ENCODE data around the gene EPHA6. TPM values are rescaled to one million over a fixed set of nuclear protein-coding genes. Genes with fewer than 3 reads are reported as not detected.

Gene EPHA6
- total RNA-seq, 1 donor from 2014 or later: 16.5 TPM

DNA sequence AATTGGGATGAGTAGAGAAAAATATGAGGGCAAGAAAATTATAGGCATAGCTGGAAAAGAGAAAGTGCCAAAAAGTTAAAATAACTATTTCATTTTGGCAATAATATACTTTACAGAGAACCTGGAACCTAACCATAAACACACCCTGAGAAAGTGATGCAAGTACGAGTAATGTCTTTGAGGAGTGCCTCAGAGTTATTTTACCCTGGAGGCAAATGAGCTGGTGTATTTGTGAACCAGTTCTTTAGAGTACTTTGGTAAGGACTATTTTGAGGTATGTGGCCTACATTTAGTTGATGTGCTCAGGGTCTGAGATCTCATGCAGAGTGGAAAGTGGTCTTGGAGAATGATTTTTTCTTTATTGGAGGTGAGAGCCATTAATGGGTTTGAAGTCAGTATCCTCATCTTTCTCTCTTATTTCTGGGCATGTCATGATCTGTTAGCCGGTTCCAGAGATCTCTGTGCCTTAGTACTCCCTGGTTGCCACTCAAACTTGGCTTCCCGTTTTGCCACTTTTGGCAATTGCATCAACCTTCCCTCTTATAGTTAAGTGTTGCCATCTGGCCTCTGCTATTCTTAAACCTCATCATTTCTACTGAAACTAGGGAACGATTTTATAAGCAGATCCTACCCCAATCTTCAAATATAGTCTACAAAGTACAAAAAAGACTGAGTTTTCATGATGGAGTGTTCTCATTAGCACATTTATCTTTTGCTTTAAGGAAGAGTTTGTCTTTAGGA lies 145.7 kb downstream of the EPHA6 start:
- Mint-ChIP-seq H3K27me3 (no peaks in the 10 kb centered on the region), H3K9me3 (ENCODE audit: low read depth) (no peaks in the 10 kb centered on the region), H3K36me3 (ENCODE audit: insufficient read depth) (no peaks in the 10 kb centered on the region), H3K4me3 (ENCODE audit: low read depth) (no peak overlapping the region), H3K27ac (no peak overlapping the region), H3K4me1 (ENCODE audit: low read depth) (peaks cover 13% of the 10 kb centered on the region)
- DNase-seq (ENCODE audit: low spot score, unreplicated experiment): no peak
- TF ChIP-seq, protein P1, sequence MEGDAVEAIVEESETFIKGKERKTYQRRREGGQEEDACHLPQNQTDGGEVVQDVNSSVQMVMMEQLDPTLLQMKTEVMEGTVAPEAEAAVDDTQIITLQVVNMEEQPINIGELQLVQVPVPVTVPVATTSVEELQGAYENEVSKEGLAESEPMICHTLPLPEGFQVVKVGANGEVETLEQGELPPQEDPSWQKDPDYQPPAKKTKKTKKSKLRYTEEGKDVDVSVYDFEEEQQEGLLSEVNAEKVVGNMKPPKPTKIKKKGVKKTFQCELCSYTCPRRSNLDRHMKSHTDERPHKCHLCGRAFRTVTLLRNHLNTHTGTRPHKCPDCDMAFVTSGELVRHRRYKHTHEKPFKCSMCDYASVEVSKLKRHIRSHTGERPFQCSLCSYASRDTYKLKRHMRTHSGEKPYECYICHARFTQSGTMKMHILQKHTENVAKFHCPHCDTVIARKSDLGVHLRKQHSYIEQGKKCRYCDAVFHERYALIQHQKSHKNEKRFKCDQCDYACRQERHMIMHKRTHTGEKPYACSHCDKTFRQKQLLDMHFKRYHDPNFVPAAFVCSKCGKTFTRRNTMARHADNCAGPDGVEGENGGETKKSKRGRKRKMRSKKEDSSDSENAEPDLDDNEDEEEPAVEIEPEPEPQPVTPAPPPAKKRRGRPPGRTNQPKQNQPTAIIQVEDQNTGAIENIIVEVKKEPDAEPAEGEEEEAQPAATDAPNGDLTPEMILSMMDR (IDR thresholded peaks at IDR 0.05; ENCODE audit: unreplicated experiment): no peak

DNA sequence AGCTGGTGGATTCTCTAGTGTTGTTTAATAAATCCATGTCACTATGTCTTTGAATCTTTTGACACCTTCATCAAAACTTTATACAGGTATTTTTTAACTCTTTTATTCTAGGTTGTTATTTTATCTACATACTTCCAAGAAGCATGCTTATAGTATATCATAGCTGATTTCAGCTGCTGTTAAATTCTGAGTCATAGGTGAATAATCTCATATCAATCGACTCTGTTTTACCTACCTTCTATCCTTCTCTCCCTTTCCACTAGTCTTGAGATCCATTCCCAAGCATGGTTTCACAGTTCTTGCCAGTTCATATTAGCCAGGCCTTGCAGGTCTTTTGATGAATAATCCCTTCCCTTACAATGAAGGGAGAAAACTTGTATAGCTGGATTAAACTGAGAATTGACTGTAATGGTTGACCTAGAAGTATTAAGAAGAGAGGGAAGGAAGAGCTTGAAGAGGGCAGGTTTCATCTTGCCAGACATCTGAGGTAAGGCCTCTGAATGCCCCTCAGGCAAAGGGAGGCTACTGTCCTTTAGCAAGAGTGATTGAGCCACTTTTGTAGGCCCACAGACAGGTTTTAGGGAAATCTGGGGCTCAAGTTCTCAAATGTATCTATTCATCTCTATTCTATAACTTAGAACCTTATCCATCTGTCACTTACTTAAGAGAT lies 146.4 kb downstream of the EPHA6 start:
- Mint-ChIP-seq H3K36me3 (ENCODE audit: insufficient read depth) (no peaks in the 10 kb centered on the region), H3K27ac (no peak overlapping the region), H3K27me3 (no peaks in the 10 kb centered on the region), H3K4me1 (ENCODE audit: low read depth) (peaks cover 13% of the 10 kb centered on the region), H3K4me3 (ENCODE audit: low read depth) (no peak overlapping the region), H3K9me3 (ENCODE audit: low read depth) (no peaks in the 10 kb centered on the region)
- DNase-seq (ENCODE audit: low spot score, unreplicated experiment): no peak
- TF ChIP-seq, protein P1 (IDR thresholded peaks at IDR 0.05; ENCODE audit: unreplicated experiment): no peak

GRCh38 chr3:96961576-96961975 lies 147.2 kb downstream of the EPHA6 start:
- H3K27me3 Mint-ChIP-seq: no peaks in the 10 kb centered on the region
- TF ChIP-seq, protein P1 (IDR thresholded peaks at IDR 0.05; ENCODE audit: unreplicated experiment): no peak
- no peaks in the 10 kb centered on the region for H3K9me3 Mint-ChIP-seq (ENCODE audit: low read depth)
- H3K4me3 Mint-ChIP-seq (ENCODE audit: low read depth): no peak overlapping the region
- no peaks in the 10 kb centered on the region for H3K36me3 Mint-ChIP-seq (ENCODE audit: insufficient read depth)
- DNase-seq (ENCODE audit: low spot score, unreplicated experiment): no peak
- peaks cover 13% of the 10 kb centered on the region for H3K4me1 Mint-ChIP-seq (ENCODE audit: low read depth)
- no peak overlapping the region for H3K27ac Mint-ChIP-seq

DNA sequence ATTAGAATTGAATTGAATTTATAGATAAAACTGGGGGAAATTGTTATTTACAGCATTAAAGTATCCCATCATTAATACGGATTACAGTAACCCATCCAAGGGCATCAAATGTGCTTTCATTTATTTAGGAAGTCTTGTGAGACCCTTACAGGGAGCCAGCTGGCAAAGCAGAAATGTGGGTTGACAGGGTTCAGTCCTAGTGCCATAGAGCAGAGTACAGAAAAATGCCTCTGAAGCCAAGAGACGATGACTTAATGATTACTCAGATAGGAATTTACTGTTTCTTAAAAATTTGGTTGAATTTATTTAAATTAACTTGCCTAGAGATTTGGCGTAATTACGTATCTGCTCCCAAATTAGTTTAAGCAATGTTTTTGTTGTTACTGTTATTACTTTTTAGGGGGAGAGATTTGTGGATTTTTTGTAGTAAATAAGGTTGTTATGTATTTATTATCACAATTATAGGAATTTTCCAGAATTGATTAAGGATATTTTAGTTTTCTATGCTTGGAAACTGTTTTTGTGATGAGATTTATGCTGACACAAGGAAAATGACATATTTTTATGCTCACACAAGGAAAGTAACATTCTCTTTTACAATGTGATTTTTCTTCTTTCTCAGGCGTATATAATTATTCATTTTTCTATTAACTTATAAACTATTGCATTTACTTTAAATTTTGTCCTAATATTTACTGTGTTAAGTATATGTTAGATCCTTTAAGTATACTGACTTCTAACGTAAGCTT lies 152.0 kb downstream of the EPHA6 start:
- Mint-ChIP-seq H3K36me3 (ENCODE audit: insufficient read depth) (no peaks in the 10 kb centered on the region), H3K4me3 (ENCODE audit: low read depth) (no peak overlapping the region), H3K9me3 (ENCODE audit: low read depth) (no peaks in the 10 kb centered on the region), H3K27ac (peak overlapping the region; percentile 27), H3K27me3 (no peaks in the 10 kb centered on the region), H3K4me1 (ENCODE audit: low read depth) (peaks cover 16% of the 10 kb centered on the region)
- no peak for DNase-seq (ENCODE audit: low spot score, unreplicated experiment)
- TF ChIP-seq, protein P1 (IDR thresholded peaks at IDR 0.05; ENCODE audit: unreplicated experiment): no peak

DNA sequence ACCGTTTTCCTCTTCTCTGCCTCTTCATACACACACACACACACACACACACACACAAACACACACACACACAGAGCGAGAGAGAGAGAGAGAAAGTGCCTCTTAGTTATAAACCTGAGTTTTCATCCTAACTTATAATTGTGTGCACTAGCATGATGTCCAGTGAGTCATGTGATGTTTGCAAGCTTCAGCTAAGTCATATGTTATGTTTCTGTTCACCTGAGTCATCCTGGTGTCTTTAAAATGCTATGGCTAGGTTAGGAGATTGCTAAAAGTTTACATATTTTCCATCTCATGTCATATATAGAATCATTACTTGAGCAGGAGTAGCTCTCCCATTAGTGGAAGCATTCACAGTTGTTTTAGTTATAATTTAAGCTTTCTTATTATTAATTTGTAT lies 155.8 kb downstream of the EPHA6 start:
- H3K27ac Mint-ChIP-seq: no peak overlapping the region
- TF ChIP-seq, protein P1 (IDR thresholded peaks at IDR 0.05; ENCODE audit: unreplicated experiment): no peak

More for the DNA sequence above, 155.8 kb downstream of the EPHA6 start:
- DNase-seq (ENCODE audit: low spot score, unreplicated experiment): no peak
- no peaks in the 10 kb centered on the region for H3K27me3 Mint-ChIP-seq
- H3K4me3 Mint-ChIP-seq (ENCODE audit: low read depth): no peak overlapping the region
- no peaks in the 10 kb centered on the region for H3K36me3 Mint-ChIP-seq (ENCODE audit: insufficient read depth)
- peaks cover 8% of the 10 kb centered on the region for H3K4me1 Mint-ChIP-seq (ENCODE audit: low read depth)
- no peaks in the 10 kb centered on the region for H3K9me3 Mint-ChIP-seq (ENCODE audit: low read depth)

All from progenitor cell of endocrine pancreas (in vitro differentiated cells).